ENCODE results near the gene OPRL1. TPM values are rescaled to one million over a fixed set of nuclear protein-coding genes. Genes with fewer than 3 reads are reported as not detected.

The OPRL1 gene
- polyA plus RNA-seq, 3 donors: 7.0 to 9.0 (median 8.8) TPM

DNA sequence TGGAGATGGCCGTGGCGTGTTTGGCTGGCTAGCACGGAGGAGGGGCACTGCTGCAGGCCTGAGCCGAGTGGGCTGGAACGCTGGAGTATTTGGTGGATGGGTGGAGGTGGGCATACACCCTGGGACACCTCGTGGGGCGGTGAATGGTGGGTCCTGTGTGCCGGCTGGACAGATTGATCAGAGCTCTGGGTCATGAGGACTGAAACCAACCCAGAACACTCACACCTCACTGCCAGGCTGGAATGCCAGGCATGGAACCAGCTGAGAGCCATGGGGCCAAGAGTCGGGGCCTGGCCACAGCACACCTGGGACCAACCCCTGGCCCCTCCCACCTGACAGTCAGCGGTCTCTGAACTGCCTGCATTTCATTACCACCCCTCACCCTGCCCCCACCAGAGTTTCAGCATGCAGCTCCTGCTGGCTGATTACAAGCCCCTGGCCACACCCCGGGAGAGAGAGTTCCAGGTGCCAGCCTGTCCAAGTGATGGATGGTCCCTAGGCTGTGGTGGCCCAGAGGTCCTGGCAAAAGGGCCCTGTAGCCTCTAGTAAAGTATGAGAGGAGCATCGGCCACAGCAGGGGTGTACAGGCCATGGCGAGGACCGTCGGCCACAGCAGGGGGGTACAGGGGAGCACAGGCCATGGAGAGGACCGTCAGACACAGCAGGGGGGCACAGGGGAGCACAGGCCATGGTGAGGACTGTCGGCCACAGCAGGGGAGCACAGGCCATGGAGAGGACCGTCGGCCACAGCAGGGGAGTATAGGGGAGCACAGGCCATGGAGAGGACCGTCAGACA, 24.2 kb downstream of the OPRL1 start:
- H4K20me1 ChIP-seq (ENCODE audit: insufficient read depth, low read length): peaks cover 20% of the 10 kb centered on the region
- peaks cover 12 to 14% of the 10 kb centered on the region in 2 donors for H3K36me3 ChIP-seq (replicated peaks in 1 of 2; ENCODE audit: control insufficient read depth in 1 of 2, insufficient read depth in 2 of 2, low read length in 2 of 2)
- no peak overlapping the region for H3K9ac ChIP-seq (ENCODE audit: insufficient read depth, low read length, poor library complexity, severe bottlenecking)
- H3K27me3 ChIP-seq (ENCODE audit: control insufficient read depth in 2 of 2, insufficient read depth in 2 of 2, low read length in 2 of 2): peaks cover 6 to 33% of the 10 kb centered on the region in 2 donors
- no peak overlapping the region for H3K27ac ChIP-seq (ENCODE audit: low read depth in 1 of 2, low read length in 2 of 2)
- H3K4me3 ChIP-seq (replicated peaks in 1 of 3; ENCODE audit: low read depth in 2 of 3, low read length in 3 of 3): no peak overlapping the region
- Mint-ChIP-seq H3K9me3 (peaks cover 0 to 2% (median 0%) of the 10 kb centered on the region in 7 donors), H3K36me3 (peaks cover 16 to 21% of the 10 kb centered on the region in 2 donors), H3K4me1 (peaks cover 18% of the 10 kb centered on the region), H3K4me3 (no peak overlapping the region), H3K27ac (peak overlapping the region in 1 of 7 donors; percentile 61), H3K27me3 (ENCODE audit: low read depth in 3 of 3) (peaks cover 37 to 50% (median 49%) of the 10 kb centered on the region in 3 donors)
- H3K4me1 ChIP-seq (ENCODE audit: control insufficient read depth in 1 of 2, insufficient read depth in 2 of 2, low read length in 2 of 2): peaks cover 13 to 20% of the 10 kb centered on the region in 2 donors
- H3K9me3 ChIP-seq (replicated peaks in 1 of 2; ENCODE audit: control insufficient read depth in 1 of 2, insufficient read depth in 1 of 2, low read length in 2 of 2): no peaks in the 10 kb centered on the region
- 85% methylated on average over 11 of the region's 20 CpGs for WGBS (ENCODE audit: insufficient coverage)
- intact Hi-C loops (cut with micrococcal nuclease): no loop called here
- no peak for DNase-seq
- no peaks in the 10 kb centered on the region for H3K79me2 ChIP-seq (ENCODE audit: insufficient read depth, low read length)
- H3K4me2 ChIP-seq (replicated peaks; ENCODE audit: extremely low read depth, low read length, poor library complexity, severe bottlenecking): no peak overlapping the region
- H2AFZ ChIP-seq (ENCODE audit: insufficient read depth, low read depth, low read length, poor library complexity, severe bottlenecking): no peak overlapping the region
- TF ChIP-seq, protein P1, sequence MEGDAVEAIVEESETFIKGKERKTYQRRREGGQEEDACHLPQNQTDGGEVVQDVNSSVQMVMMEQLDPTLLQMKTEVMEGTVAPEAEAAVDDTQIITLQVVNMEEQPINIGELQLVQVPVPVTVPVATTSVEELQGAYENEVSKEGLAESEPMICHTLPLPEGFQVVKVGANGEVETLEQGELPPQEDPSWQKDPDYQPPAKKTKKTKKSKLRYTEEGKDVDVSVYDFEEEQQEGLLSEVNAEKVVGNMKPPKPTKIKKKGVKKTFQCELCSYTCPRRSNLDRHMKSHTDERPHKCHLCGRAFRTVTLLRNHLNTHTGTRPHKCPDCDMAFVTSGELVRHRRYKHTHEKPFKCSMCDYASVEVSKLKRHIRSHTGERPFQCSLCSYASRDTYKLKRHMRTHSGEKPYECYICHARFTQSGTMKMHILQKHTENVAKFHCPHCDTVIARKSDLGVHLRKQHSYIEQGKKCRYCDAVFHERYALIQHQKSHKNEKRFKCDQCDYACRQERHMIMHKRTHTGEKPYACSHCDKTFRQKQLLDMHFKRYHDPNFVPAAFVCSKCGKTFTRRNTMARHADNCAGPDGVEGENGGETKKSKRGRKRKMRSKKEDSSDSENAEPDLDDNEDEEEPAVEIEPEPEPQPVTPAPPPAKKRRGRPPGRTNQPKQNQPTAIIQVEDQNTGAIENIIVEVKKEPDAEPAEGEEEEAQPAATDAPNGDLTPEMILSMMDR (IDR thresholded peaks at IDR 0.05): no peak

DNA sequence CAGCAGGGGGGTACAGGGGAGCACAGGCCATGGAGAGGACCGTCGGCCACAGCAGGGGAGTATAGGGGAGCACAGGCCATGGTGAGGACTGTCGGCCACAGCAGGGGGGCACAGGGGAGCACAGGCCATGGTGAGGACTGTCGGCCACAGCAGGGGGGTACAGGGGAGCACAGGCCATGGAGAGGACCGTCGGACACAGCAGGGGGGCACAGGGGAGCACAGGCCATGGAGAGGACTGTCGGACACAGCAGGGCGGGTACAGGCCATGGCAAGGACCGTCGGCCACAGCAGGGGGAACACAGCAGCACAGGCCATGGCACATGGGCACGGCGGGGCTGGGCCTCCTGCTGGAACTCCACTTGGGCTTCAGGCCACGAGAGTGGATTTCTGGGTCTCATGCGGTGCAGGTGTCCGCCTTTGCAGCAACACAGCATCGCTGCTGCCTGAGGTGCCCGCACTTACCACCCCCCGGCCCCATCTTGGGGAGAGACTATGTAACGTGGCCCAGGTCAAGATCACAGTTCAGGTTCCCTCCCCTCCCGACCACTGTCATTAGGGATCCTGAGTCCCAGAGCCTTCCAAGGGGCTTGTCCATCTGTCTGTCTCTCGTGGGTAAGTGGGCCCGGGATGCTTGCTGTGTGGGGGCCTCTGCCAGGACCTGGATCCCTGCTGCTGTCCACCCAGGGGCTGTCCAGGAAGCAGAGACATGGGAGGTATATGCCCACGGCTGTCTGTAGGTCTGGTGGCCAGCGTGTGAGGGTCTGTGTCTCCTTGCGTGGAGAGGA, 25.0 kb downstream of the OPRL1 start:
- Histone ChIP-seq H3K79me2 (ENCODE audit: insufficient read depth, low read length) (no peaks in the 10 kb centered on the region), H4K20me1 (ENCODE audit: insufficient read depth, low read length) (peaks cover 16% of the 10 kb centered on the region), H3K4me2 (replicated peaks; ENCODE audit: extremely low read depth, low read length, poor library complexity, severe bottlenecking) (no peak overlapping the region), H3K9me3 (replicated peaks in 1 of 2; ENCODE audit: control insufficient read depth in 1 of 2, insufficient read depth in 1 of 2, low read length in 2 of 2) (no peaks in the 10 kb centered on the region), H3K27me3 (ENCODE audit: control insufficient read depth in 2 of 2, insufficient read depth in 2 of 2, low read length in 2 of 2) (peaks cover 6 to 33% of the 10 kb centered on the region in 2 donors), H3K4me3 (replicated peaks in 1 of 3; ENCODE audit: low read depth in 2 of 3, low read length in 3 of 3) (no peak overlapping the region), H2AFZ (ENCODE audit: insufficient read depth, low read depth, low read length, poor library complexity, severe bottlenecking) (no peak overlapping the region), H3K36me3 (replicated peaks in 1 of 2; ENCODE audit: control insufficient read depth in 1 of 2, insufficient read depth in 2 of 2, low read length in 2 of 2) (peaks cover 4 to 7% of the 10 kb centered on the region in 2 donors), H3K4me1 (ENCODE audit: control insufficient read depth in 1 of 2, insufficient read depth in 2 of 2, low read length in 2 of 2) (peaks cover 13 to 20% of the 10 kb centered on the region in 2 donors), H3K9ac (ENCODE audit: insufficient read depth, low read length, poor library complexity, severe bottlenecking) (no peak overlapping the region), H3K27ac (ENCODE audit: low read depth in 1 of 2, low read length in 2 of 2) (no peak overlapping the region)
- no peak overlapping the region for H3K27ac Mint-ChIP-seq
- TF ChIP-seq, protein P1 (IDR thresholded peaks at IDR 0.05): no peak
- 96% methylated on average over 20 of the region's 25 CpGs for WGBS (ENCODE audit: insufficient coverage)
- H3K36me3 Mint-ChIP-seq: peaks cover 8 to 14% of the 10 kb centered on the region in 2 donors
- H3K27me3 Mint-ChIP-seq (ENCODE audit: low read depth in 3 of 3): peaks cover 37 to 50% (median 49%) of the 10 kb centered on the region in 3 donors
- H3K4me1 Mint-ChIP-seq: peaks cover 18% of the 10 kb centered on the region
- H3K4me3 Mint-ChIP-seq: no peak overlapping the region
- H3K9me3 Mint-ChIP-seq: peaks cover 0 to 2% (median 0%) of the 10 kb centered on the region in 7 donors
- intact Hi-C loops (cut with micrococcal nuclease): no loop called here
- no peak for DNase-seq

Data from CD14-positive monocyte (primary cell).